ENCODE data around the gene LBH.

DNA sequence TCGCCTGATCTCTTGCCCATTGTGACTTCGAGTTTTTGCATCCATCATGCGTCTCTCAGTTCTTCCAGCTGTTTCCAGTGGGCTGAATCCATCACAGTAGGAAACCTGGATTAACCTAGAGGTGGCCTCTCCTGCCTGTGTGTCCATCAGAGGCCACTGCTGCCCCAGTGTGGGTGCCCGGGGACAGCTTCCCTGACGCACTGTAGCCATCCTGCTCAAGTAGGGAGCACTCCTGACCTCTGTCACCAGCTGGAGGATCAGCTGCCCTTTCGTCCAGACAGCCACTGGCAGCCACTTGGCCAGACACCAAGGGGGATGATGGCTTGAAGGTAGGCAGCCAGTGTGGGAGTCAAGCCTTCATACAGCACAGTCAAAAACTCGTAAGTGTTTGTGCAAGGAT lies 36.9 kb upstream of the LBH start:
- TF ChIP-seq TAF1 (IDR thresholded peaks at IDR 0.05; ENCODE audit: low read depth, low read length) (no peak), POLR2AphosphoS5 (IDR thresholded peaks at IDR 0.05; ENCODE audit: low read depth, low read length) (no peak), POLR2A (IDR thresholded peaks at IDR 0.05; ENCODE audit: low read depth, low read length) (no peak)

All from GM12891 (cell line).